Small intestine (tissue), 16 donors: ENCODE measurements around the gene GABRR2. TPM values are rescaled to one million over a fixed set of nuclear protein-coding genes. Genes with fewer than 3 reads are reported as not detected.

Source experiments
- DNase-seq, 2 donors: peaks; one replicate each; pipeline versions ENCODE4 v3.0.0 to v3.0.0-alpha.2; 2013
- FAIRE-seq: peaks from 2 replicates; lab custom pipeline; 2012; peaks lifted over from hg19 to GRCh38; lab: Jason Lieb, UNC
- H3K27ac ChIP-seq, 3 donors: one replicate each; pipeline ENCODE4 v1.5.1; 2013; ENCODE audit warnings: low read length in 2 of 3, mild to moderate bottlenecking in 2 of 3, control low read depth in 1 of 3, inconsistent platforms in 1 of 3, low read depth in 1 of 3, moderate library complexity in 1 of 3
- H3K27me3 ChIP-seq, 3 donors: one replicate each; pipeline ENCODE4 v1.6.1; 2013; ENCODE audit warnings: low read length in 3 of 3, inconsistent platforms in 1 of 3; ENCODE audit not compliant: control insufficient read depth in 3 of 3, insufficient read depth in 3 of 3
- H3K36me3 ChIP-seq, 3 donors: one replicate each; pipeline ENCODE4 v1.6.1; 2013; ENCODE audit warnings: low read length in 3 of 3, inconsistent platforms in 1 of 3, low read depth in 1 of 3, mild to moderate bottlenecking in 1 of 3, moderate library complexity in 1 of 3; ENCODE audit not compliant: control insufficient read depth in 3 of 3, insufficient read depth in 2 of 3
- H3K4me1 ChIP-seq, 3 donors: one replicate each; pipeline ENCODE4 v1.6.1; 2013; ENCODE audit warnings: low read length in 2 of 3, inconsistent platforms in 1 of 3, low read depth in 1 of 3, mild to moderate bottlenecking in 1 of 3, moderate library complexity in 1 of 3; ENCODE audit not compliant: control insufficient read depth in 3 of 3, insufficient read depth in 2 of 3
- H3K4me3 ChIP-seq, 3 donors: one replicate each; pipeline ENCODE4 v1.5.1; 2013; ENCODE audit warnings: low read length in 3 of 3, control low read depth in 1 of 3, inconsistent platforms in 1 of 3, low read depth in 1 of 3, mild to moderate bottlenecking in 1 of 3, moderate library complexity in 1 of 3
- H3K9me3 ChIP-seq, 2 donors: one replicate each; pipeline ENCODE4 v1.6.1; 2013; ENCODE audit warnings: low read depth in 1 of 2, low read length in 1 of 2; ENCODE audit not compliant: control insufficient read depth in 2 of 2, insufficient read depth in 1 of 2
- WGBS, 3 donors: extraction: QIAGEN DNeasy Blood & Tissue Kit; methylation state at CpG; one replicate each; pipeline ENCODE4 v1.1.7; 2013; 5-methylcytosine and 5-hydroxymethylcytosine counted together
- long read RNA-seq, 10 donors: transcript quantifications; one replicate each; lab custom pipeline, GENCODE V29; 2026
- polyA plus RNA-seq, 4 donors: library from polyadenylated mRNA; stranded (reverse) in 3 of 4; unstranded in 1 of 4; fragments of 200-250 nt in 3 of 4; fragments of 120-200 nt in 1 of 4; gene quantifications; one replicate each; pipeline versions ENCODE4 v1.2.1 to v1.2.3, GENCODE V29; 2013
- donor health status: healthy with polysubstance abuse.
- donor health status: control.
- donor health status: control.
- donor health status: Bipolar disorder and iron deficiency.
- donor health status: healthy.

Gene GABRR2
- polyA plus RNA-seq: under 1 TPM; 0.21 to 0.81 (median 0.50) TPM
- long read RNA-seq, donor 1: 0 reads
- long read RNA-seq, donor 2: 0 reads
- long read RNA-seq, donor 3: 0 reads
- long read RNA-seq, donor 4: 0 reads
- long read RNA-seq, donor 5: 0 reads
- long read RNA-seq, donor 6: 0 reads
- long read RNA-seq, donor 7: 0 reads
- long read RNA-seq, donor 8: 0 reads
- long read RNA-seq, donor 9, partial matches to known transcripts: 0 of 1 reads
- long read RNA-seq, donor 9, other reads (novel, unspliced or antisense): 0 of 1 reads
- long read RNA-seq, donor 10: 0 reads

DNA sequence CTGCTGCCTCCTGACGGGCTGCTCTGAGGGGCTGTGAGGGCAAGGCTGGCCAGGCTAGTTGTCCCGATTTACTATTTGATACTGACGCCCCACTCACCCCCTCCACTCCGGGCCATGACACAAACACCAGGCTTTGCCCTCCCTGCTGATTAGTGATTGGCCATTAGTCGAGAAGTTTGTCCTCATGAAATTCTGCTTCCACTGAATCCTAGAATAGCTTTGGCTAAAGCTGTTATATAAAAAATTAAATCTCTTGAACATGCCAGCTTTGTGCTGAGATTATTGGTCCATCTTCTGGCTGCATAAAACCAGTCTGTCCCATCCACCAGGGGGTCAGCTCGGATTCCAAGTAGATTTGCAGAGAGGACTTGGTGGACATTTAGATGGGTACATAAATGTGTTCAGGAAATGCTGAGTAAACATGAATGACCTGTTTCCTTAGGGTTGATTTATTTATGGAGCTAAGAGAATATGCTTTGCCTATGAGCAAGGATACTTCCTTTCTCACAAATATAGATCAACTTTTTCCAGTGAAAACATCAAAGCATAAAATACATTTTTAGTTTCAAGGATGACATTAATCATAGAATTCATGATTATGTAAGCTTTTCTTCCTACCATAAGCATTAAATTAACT is at the start of gene GABRR2:
TSS of gene GABRR2 (minus strand) at position 51 of the 637 bp plus-strand sequence. CDS start 134 bp downstream, outside the sequence.
- Histone ChIP-seq H3K27me3 (no peaks in the 10 kb centered on the region), H3K27ac (no peak within 1 kb of the TSS), H3K9me3 (no peaks in the 10 kb centered on the region), H3K4me1 (peaks cover 0 to 7% (median 5%) of the 10 kb centered on the region in 3 donors), H3K4me3 (no peak within 1 kb of the TSS), H3K36me3 (peaks cover 0 to 7% (median 0%) of the 10 kb centered on the region in 3 donors)
- no peak for FAIRE-seq
- DNase-seq: no peak
- 85 to 91% (median 89%) methylated on average over 6 of the region's 6 CpGs for WGBS, 3 donors

DNA sequence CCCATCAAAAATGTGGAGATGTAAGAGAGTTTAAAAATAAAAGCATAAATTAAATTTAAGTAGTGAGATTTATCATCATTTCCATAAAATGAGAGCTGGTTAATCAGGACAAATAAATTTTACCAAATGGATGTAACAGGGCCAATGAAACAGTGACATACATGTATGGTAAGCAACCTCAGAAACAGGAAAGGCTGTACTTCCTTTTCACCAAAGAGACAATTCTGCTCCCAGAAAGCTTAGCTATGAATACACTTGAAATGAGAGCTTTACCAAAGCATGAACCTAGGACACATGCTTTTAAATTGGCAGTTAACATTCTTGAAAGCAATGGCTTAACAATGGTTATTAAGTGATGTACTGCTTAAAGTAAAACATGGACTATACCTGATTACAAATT is 49.5 kb upstream of the GABRR2 start:
- Histone ChIP-seq H3K27ac (no peak overlapping the region), H3K36me3 (no peaks in the 10 kb centered on the region), H3K4me1 (no peaks in the 10 kb centered on the region), H3K9me3 (no peaks in the 10 kb centered on the region), H3K4me3 (no peak overlapping the region), H3K27me3 (no peaks in the 10 kb centered on the region)
- no peak for DNase-seq
- no peak for FAIRE-seq

DNA sequence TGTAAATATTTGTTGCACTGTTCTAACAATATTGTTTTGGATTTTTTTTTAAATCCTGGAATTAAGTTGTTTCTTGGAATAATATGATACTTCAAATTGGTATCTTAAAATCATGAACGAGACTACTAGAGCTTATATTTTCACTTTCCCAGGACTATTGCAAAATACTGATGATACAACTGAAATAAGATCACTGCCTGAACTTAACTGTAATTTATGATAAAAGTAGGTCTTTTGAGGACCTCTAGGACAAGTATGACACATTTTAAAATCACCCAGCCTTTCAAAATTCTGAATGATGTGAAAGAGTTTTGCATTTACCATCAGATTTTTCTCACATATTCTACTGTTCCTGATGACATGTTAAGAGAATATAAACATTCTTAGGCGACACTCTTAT is 46.1 kb upstream of the GABRR2 start:
- 74 to 81% (median 79%) methylated on average over 2 of the region's 2 CpGs for WGBS, 3 donors
- H3K27ac ChIP-seq: no peak overlapping the region
- no peak overlapping the region for H3K4me3 ChIP-seq
- H3K36me3 ChIP-seq: no peaks in the 10 kb centered on the region
- no peaks in the 10 kb centered on the region for H3K27me3 ChIP-seq
- no peak for DNase-seq
- H3K4me1 ChIP-seq: no peaks in the 10 kb centered on the region
- peak; percentile 30 for FAIRE-seq
- no peaks in the 10 kb centered on the region for H3K9me3 ChIP-seq

DNA sequence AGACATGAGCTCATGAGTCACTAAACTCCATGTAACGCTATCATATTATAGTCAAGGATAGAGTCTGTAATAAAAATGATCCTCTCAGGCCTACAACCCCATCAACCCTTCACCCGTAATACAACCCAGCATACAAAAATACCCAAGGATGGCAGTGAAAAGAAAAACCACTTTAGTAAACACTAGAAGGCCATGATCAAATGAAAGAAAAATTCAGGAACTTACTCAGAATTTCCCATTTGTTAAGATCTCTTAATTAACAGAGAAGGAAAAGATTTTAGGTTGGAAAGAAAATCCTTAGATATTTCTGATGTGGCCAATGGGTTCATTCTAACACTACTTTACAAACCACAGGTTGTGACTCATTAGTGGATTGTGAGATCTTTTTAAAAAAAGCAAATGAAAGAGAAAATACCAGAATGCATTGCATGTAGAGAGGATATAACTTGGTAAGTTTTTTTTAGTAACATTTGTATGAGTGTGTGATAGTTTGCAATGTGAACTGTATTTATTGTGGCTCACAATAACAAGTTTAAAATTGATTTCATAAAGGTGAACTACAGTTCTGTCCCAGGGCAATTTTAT is 45.4 kb upstream of the GABRR2 start:
- H3K4me3 ChIP-seq: no peak overlapping the region
- no peak for FAIRE-seq
- no peaks in the 10 kb centered on the region for H3K36me3 ChIP-seq
- no peaks in the 10 kb centered on the region for H3K9me3 ChIP-seq
- no peak for DNase-seq
- no peaks in the 10 kb centered on the region for H3K4me1 ChIP-seq
- WGBS, 3 donors: 86 to 94% (median 89%) methylated on average over 2 of the region's 2 CpGs
- no peaks in the 10 kb centered on the region for H3K27me3 ChIP-seq
- H3K27ac ChIP-seq: no peak overlapping the region

DNA sequence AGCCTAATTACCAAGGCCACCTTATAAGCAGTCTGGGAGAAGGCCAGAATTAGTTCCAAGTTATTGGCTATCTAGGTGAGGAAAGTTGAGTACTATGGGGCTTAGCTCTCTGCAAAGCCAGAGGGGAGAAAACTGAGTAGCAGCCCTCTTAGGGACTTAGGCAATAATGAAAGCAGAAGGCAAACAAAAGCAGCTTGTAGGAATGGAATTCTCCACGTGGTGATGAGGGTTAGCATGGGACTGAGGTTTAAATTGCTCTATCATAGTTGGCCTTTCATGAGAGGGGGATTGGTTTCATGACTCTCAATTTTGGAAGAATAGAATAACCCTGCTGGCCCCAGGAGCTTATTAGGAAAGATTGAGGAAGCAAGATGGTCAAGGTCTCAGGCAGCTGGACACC is 44.5 kb upstream of the GABRR2 start:
- no peaks in the 10 kb centered on the region for H3K27me3 ChIP-seq
- H3K9me3 ChIP-seq: no peaks in the 10 kb centered on the region
- DNase-seq: no peak
- no peaks in the 10 kb centered on the region for H3K36me3 ChIP-seq
- FAIRE-seq: no peak
- no peak overlapping the region for H3K27ac ChIP-seq
- 7 to 20% (median 11%) methylated on average over 1 of the region's 1 CpG for WGBS, 3 donors
- no peak overlapping the region for H3K4me3 ChIP-seq
- H3K4me1 ChIP-seq: no peaks in the 10 kb centered on the region

DNA sequence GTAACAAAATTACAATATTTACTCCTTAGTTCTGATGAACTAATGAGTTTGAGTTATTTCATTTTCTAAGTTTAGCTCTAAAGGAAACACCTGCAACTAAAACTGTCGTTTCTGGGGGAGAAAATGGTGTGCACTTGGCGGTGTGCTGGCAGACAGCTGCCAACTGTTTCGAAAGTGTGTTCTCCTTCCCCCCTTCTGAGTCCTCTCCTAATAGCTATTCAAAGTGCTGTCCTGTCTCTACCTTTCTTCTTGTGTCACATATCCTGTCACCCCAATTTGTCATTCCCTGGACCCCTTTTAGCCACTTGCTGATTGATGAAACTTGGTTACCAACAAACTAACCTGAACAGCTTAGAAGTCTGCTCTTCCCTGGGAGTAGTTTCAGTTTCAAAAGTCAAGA is 42.3 kb upstream of the GABRR2 start:
- Histone ChIP-seq H3K9me3 (no peaks in the 10 kb centered on the region), H3K36me3 (no peaks in the 10 kb centered on the region), H3K27ac (peak overlapping the region in 2 of 3 donors; percentile 32 to 86), H3K4me1 (no peaks in the 10 kb centered on the region), H3K27me3 (no peaks in the 10 kb centered on the region), H3K4me3 (no peak overlapping the region)
- FAIRE-seq (no peak), DNase-seq (peak in 1 of 2 donors; percentile 30)
- 22 to 32% (median 27%) methylated on average over 3 of the region's 3 CpGs for WGBS, 3 donors

DNA sequence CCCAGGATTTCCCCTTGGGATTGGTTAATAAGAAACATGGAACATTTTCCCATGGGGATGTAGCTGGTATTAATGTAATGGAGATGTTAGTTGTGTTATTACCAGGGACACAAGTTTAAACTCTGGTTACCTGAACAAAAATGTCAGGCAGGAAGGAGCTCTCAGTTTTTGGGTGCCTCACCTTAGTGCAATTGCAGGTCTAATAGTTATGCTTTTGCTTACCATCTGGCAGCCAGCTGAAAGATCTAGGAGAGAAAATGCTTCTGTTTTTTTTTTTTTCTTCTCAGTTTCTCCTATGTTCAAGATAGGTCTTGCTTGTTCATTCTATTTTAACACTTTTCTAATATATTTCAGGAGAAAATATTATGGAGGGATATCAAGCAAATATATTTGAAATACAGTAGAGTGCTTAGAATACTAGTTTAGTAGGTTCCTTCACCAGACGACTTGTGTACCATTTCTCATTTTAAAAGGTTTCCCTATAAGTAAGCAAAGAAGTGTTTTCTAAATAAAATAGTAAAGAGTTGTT is 41.6 kb upstream of the GABRR2 start:
- Histone ChIP-seq H3K9me3 (no peaks in the 10 kb centered on the region), H3K27ac (peak overlapping the region in 1 of 3 donors; percentile 8), H3K4me1 (no peaks in the 10 kb centered on the region), H3K27me3 (no peaks in the 10 kb centered on the region), H3K4me3 (no peak overlapping the region), H3K36me3 (no peaks in the 10 kb centered on the region)
- DNase-seq (no peak), FAIRE-seq (no peak)
- whole genome bisulfite sequencing, 3 donors: 38 to 47% (median 44%) methylated on average over 1 of the region's 1 CpG

DNA sequence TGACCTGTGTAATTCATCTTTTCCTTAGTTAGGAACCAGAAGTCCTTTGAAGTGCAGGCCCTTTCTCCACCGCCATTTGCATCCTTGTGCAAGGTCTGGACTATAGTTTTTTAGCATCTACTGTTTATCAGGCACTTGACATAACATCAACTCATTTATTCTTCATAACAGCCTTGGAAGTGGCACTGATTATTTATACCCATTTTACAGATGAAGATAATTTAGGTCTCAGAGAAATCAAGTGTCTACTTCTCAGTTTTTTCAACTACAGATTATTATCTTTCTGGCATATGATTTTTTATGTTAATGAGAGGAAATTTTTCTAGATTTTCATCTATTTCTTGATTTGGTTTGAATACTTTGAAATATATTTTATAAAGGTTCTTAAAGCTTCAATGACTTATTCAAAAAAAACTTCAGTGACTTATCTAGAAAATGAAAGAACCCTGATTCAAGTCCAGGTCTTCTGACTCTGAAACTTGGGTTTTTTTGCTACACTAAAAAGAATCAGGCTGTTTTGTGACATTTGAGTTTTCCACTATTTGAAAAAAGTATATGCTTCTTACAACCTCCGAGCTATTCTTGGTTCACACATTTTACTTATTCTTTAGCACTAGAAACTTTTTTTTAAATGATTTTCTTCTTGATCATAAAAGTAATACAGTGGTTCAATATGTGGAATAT is 40.6 kb upstream of the GABRR2 start:
- no peaks in the 10 kb centered on the region for H3K27me3 ChIP-seq
- DNase-seq (no peak), FAIRE-seq (no peak)
- H3K36me3 ChIP-seq: no peaks in the 10 kb centered on the region
- H3K4me1 ChIP-seq: peaks cover 0 to 9% (median 4%) of the 10 kb centered on the region in 3 donors
- no peak overlapping the region for H3K4me3 ChIP-seq
- no peak overlapping the region for H3K27ac ChIP-seq
- H3K9me3 ChIP-seq: no peaks in the 10 kb centered on the region
- WGBS, 3 donors: 86 to 95% (median 87%) methylated on average over 2 of the region's 2 CpGs
